Lower leg skin (tissue), 3 donors: ENCODE data around the gene SETDB2.

ENCODE experiments used
- CTCF ChIP-seq, 3 donors: fragments of 450-650 bp; IDR thresholded peaks; one replicate each; pipeline ENCODE4 v1.5.1; 2016; ENCODE audit warnings: antibody characterized with exemption in 3 of 3, mild to moderate bottlenecking in 3 of 3, moderate library complexity in 2 of 3
- POLR2A ChIP-seq, 2 donors: fragments of 450-650 bp; IDR thresholded peaks; one replicate each; pipeline ENCODE4 v1.6.1; 2016 to 2017; ENCODE audit warnings: antibody characterized with exemption in 2 of 2, mild to moderate bottlenecking in 1 of 2, moderate library complexity in 1 of 2

DNA sequence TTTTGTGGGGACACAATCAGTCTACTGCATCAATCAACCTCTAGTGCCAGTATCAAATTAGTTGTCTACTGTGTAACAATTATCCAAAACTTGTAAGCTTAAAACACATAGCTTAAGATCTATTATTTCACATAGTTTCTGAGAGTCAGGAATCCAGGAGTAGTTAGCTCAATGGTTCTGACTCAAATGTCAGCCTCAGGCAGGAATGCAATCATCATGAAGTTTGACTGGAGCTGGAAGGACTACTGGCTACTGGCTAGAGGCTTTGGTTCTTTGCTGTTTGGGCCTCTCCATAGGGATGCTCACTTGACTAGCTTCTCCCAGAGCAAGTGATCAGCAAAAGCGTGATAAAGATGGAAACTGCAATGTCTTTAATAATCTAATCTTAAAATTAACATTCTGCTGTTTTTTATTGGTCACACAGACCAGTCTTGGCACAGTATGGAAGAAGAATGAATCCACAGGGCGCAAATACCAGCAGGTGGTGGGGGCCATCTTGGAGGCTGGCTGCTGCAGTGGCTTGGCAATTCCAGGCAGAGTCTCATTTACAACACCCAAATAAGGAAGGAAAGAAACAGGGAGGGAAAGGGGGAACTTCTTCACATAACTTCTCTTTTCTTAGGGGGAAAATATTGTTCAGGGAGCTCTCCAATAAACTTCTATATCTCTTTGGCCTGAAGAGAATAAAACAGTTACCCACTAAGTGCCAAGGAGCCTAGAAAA is 15.9 kb upstream of the SETDB2 start:
- TF ChIP-seq CTCF (IDR thresholded peaks at IDR 0.05), result no peak
- TF ChIP-seq POLR2A (IDR thresholded peaks at IDR 0.05), result no peak
